HEK293T (cell line): ENCODE measurements around the gene TTC7B.

Source experiments
- ARNT ChIP-seq: fragments of 450-650 bp; IDR thresholded peaks from 2 replicates; pipeline ENCODE4 v1.6.1; 2017; ENCODE audit warnings: mild to moderate bottlenecking
- CTBP1 ChIP-seq: fragments of 450-650 bp; IDR thresholded peaks from 2 replicates; pipeline ENCODE4 v1.6.1; 2016; ENCODE audit warnings: borderline replicate concordance
- FOXA1 ChIP-seq: fragments of 450-650 bp; IDR thresholded peaks from 2 replicates; pipeline ENCODE4 v1.6.1; 2016; ENCODE audit warnings: mild to moderate bottlenecking
- FOXK2 ChIP-seq: fragments of 450-650 bp; IDR thresholded peaks from 2 replicates; pipeline ENCODE4 v1.6.1; 2016; ENCODE audit warnings: mild to moderate bottlenecking
- FOXM1 ChIP-seq: fragments of 450-650 bp; IDR thresholded peaks from 2 replicates; pipeline ENCODE4 v1.6.1; 2017; ENCODE audit warnings: mild to moderate bottlenecking, borderline replicate concordance
- SUZ12 ChIP-seq: fragments of 450-650 bp; IDR thresholded peaks from 2 replicates; pipeline ENCODE4 v1.6.1; 2016; ENCODE audit warnings: mild to moderate bottlenecking
- TARDBP ChIP-seq: fragments of 450-650 bp; IDR thresholded peaks from 2 replicates; pipeline ENCODE4 v1.6.1; 2016

DNA sequence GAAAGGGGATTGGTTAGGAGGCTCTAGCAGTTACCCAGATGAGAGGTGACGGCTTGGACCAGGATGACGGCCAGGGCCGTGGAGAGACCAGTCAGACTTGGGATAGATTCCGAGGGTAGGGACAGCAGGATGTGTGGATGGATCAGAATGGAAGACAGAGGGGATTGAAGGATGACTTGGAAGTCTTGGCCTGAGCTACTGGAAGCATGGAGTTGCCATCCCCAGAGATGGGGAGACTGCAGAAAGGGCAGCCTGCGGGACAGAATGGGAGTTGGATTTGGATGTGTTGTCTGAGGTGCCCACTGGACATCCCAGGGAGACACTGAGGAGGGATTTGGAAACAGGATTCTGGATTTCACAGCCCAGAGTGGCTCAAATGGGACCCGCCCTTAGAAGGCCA, 317.1 kb downstream of the TTC7B start:
- TF ChIP-seq FOXM1 (no peak), CTBP1 (no peak), ARNT (no peak), SUZ12 (no peak), TARDBP (no peak), FOXK2 (no peak), FOXA1 (no peak)
